HCT116 (cell line): ENCODE measurements around the gene NAV3. TPM values are rescaled to one million over a fixed set of nuclear protein-coding genes. Genes with fewer than 3 reads are reported as not detected.

Source experiments
- ATAC-seq: fragments of 200-7000 bp; cut with Tn5 transposase; 2 replicates; pipeline ENCODE4 v1.9.1; 2020; ENCODE audit warnings: mild to moderate bottlenecking, moderate library complexity
- BruUV-seq: library from RNA; stranded (reverse); fragments of 400-500 nt; replicated peaks from 2 replicates; lab custom pipeline; 2021; lab: Mats Ljungman, UMichigan
- CTCF ChIA-PET: fragments of 300-600 bp; sonication (Branson Sonifier 250); formaldehyde crosslinking; loops from one replicate; lab custom pipeline; 2021; ENCODE audit warnings: antibody characterized with exemption; lab: Charles Lee
- POLR2A ChIA-PET: fragments of 300-600, 350-600 bp; sonication (Branson Sonifier 250); formaldehyde crosslinking; loops from one replicate; lab custom pipeline; 2021; ENCODE audit warnings: antibody characterized with exemption; lab: Charles Lee
- RAD21 ChIA-PET, 2 experiments: fragments of 300-600 bp; sonication (Branson Sonifier 250); formaldehyde crosslinking; loops; one replicate each; lab custom pipeline; 2023; ENCODE audit warnings: low total read pairs in 2 of 2; ENCODE audit not compliant: uncharacterized antibody in 2 of 2, unreplicated experiment in 2 of 2, low non-redundant PET in 1 of 2; lab: Charles Lee
- DNase-seq: peaks from one replicate; pipeline ENCODE4 v3.0.0-alpha.2; 2010; ENCODE audit warnings: low read depth, low spot score
- H2AFZ ChIP-seq: fragments of 200-600 bp; shearing (Covaris generic), sonication (generic); 2 replicates; pipeline ENCODE4 v1.6.1; 2017; ENCODE audit warnings: low read depth, mixed run types, mixed read lengths, antibody characterized with exemption, low read length; ENCODE audit not compliant: poor library complexity, severe bottlenecking
- H3K27ac ChIP-seq: 2 replicates; pipeline ENCODE4 v1.5.1; 2012; ENCODE audit warnings: low read depth, low read length
- H3K27me3 ChIP-seq: fragments of 200-600 bp; sonication (generic); 2 replicates; pipeline ENCODE4 v1.6.1; 2016; ENCODE audit warnings: mixed run types, low read length, mixed read lengths; ENCODE audit not compliant: insufficient read depth
- H3K36me3 ChIP-seq, 2 experiments: fragments of 200-500 bp in 1 of 2; fragments of 200-600 bp in 1 of 2; sonication (Bioruptor generic) in 1 of 2; sonication (generic) in 1 of 2; 2 replicates each; pipeline versions ENCODE4 v1.5.1 to v1.6.1; 2014 to 2016; ENCODE audit warnings: low read length in 2 of 2, inconsistent platforms in 1 of 2, mixed read lengths in 1 of 2, mixed run types in 1 of 2; ENCODE audit not compliant: insufficient read depth in 2 of 2, control insufficient read depth in 1 of 2
- H3K4me1 ChIP-seq, 2 experiments: fragments of 200-600 bp in 1 of 2; sonication (generic) in 1 of 2; 2 replicates each; pipeline versions ENCODE4 v1.5.1 to v1.6.1; 2012 to 2017; ENCODE audit warnings: low read length in 2 of 2, inconsistent platforms in 1 of 2, mild to moderate bottlenecking in 1 of 2, mixed read lengths in 1 of 2, mixed run types in 1 of 2, moderate library complexity in 1 of 2; ENCODE audit not compliant: insufficient read depth in 2 of 2, control insufficient read depth in 1 of 2
- H3K4me2 ChIP-seq: fragments of 200-600 bp; sonication (generic); 2 replicates; pipeline ENCODE4 v1.6.1; 2017; ENCODE audit warnings: mixed run types, low read length, mixed read lengths
- H3K4me3 ChIP-seq, 2 experiments: fragments of 200-600 bp in 1 of 2; sonication (generic) in 1 of 2; replicated peaks in 1 of 2; 2 replicates each; pipeline ENCODE4 v1.5.1; 2011 to 2016; ENCODE audit warnings: low read length in 2 of 2, control low read depth in 1 of 2, low read depth in 1 of 2, mild to moderate bottlenecking in 1 of 2, mixed read lengths in 1 of 2, mixed run types in 1 of 2
- H3K79me2 ChIP-seq: fragments of 200-600 bp; sonication (generic); 2 replicates; pipeline ENCODE4 v1.6.1; 2017; ENCODE audit warnings: mild to moderate bottlenecking, mixed run types, low read length, moderate library complexity, mixed read lengths; ENCODE audit not compliant: insufficient read depth
- H3K9ac ChIP-seq: fragments of 200-600 bp; sonication (generic); 2 replicates; pipeline ENCODE4 v1.6.1; 2016; ENCODE audit warnings: low read length, mixed read lengths
- H3K9me2 ChIP-seq: fragments of 200-600 bp; sonication (generic), shearing (Covaris generic); 2 replicates; pipeline ENCODE4 v1.6.1; 2017; ENCODE audit warnings: mixed run types, mild to moderate bottlenecking, moderate library complexity; ENCODE audit not compliant: insufficient read depth
- H3K9me3 ChIP-seq, 2 experiments: fragments of 200-500 bp in 1 of 2; fragments of 200-600 bp in 1 of 2; sonication (Bioruptor generic) in 1 of 2; sonication (generic) in 1 of 2; 2 replicates each; pipeline ENCODE4 v1.6.1; 2014 to 2017; ENCODE audit warnings: low read length in 2 of 2, mixed read lengths in 2 of 2, inconsistent platforms in 1 of 2, low read depth in 1 of 2, mild to moderate bottlenecking in 1 of 2, mixed run types in 1 of 2, moderate library complexity in 1 of 2; ENCODE audit not compliant: control insufficient read depth in 1 of 2, insufficient read depth in 1 of 2
- H4K20me1 ChIP-seq: fragments of 200-600 bp; sonication (generic), shearing (Covaris generic); 2 replicates; pipeline ENCODE4 v1.6.1; 2017; ENCODE audit warnings: mixed run types, mild to moderate bottlenecking, moderate library complexity; ENCODE audit not compliant: insufficient read depth
- CBX3 ChIP-seq: IDR thresholded peaks from 2 replicates; pipeline ENCODE4 v1.6.1; 2012; ENCODE audit warnings: low read depth
- CEBPB ChIP-seq: IDR thresholded peaks from 2 replicates; pipeline ENCODE4 v1.6.1; 2012; ENCODE audit warnings: low read depth
- ELF1 ChIP-seq: IDR thresholded peaks from 2 replicates; pipeline ENCODE4 v1.6.1; 2012; ENCODE audit warnings: low read depth, borderline replicate concordance
- EZH2 ChIP-seq: fragments of 200-600 bp; sonication (generic); IDR thresholded peaks from 2 replicates; pipeline ENCODE4 v1.6.1; 2017; ENCODE audit warnings: antibody characterized with exemption, mixed run types
- FOSL1 ChIP-seq: IDR thresholded peaks from 2 replicates; pipeline ENCODE4 v1.6.1; 2012; ENCODE audit warnings: low read depth
- POLR2AphosphoS5 ChIP-seq: IDR thresholded peaks from 2 replicates; pipeline ENCODE4 v1.6.1; 2011; ENCODE audit warnings: mild to moderate bottlenecking, low read depth, low read length, moderate library complexity
- RAD21 ChIP-seq: IDR thresholded peaks from 2 replicates; pipeline ENCODE4 v1.6.1; 2012; ENCODE audit warnings: low read depth, mild to moderate bottlenecking
- SRF ChIP-seq: IDR thresholded peaks from 2 replicates; pipeline ENCODE4 v1.6.1; 2012; ENCODE audit warnings: low read depth
- YY1 ChIP-seq: IDR thresholded peaks from 2 replicates; pipeline ENCODE4 v1.6.1; 2011; ENCODE audit warnings: low read length, low read depth, moderate library complexity, mild to moderate bottlenecking; ENCODE audit not compliant: insufficient replicate concordance; ENCODE audit errors: extremely low read depth
- ZFX ChIP-seq: fragments of 450-650 bp; IDR thresholded peaks from 2 replicates; pipeline ENCODE4 v1.6.1; 2017
- intact Hi-C: fragments of 100-400 bp; cut with micrococcal nuclease; formaldehyde crosslinking; loops from 2 replicates; pipeline ENCODE4 v1.10.0; 2022
- total RNA-seq: library from RNA; stranded (reverse); gene quantifications from one replicate; pipeline ENCODE4 v1.2.1, GENCODE V29; 2021; ENCODE audit not compliant: unreplicated experiment
- TF ChIP-seq, protein P1 (sequence below), 3 experiments: fragments of 200-600 bp in 1 of 3; sonication (generic) in 1 of 3; IDR thresholded peaks in 2 of 3; conservative IDR thresholded peaks in 1 of 3; 2 replicates each; pipeline ENCODE4 v1.5.1; 2012 to 2017; ENCODE audit warnings: low read depth in 2 of 3, low read length in 2 of 3, antibody characterized with exemption in 1 of 3, borderline replicate concordance in 1 of 3, control low read depth in 1 of 3, mild to moderate bottlenecking in 1 of 3, mixed read lengths in 1 of 3, mixed run types in 1 of 3, moderate library complexity in 1 of 3; ENCODE audit not compliant: insufficient read depth in 1 of 3

Gene NAV3
- total RNA-seq, 1 experiment from 2014 or later = 7.8 TPM

GRCh38 chr12:77925536-77926108 is 94.9 kb downstream of the NAV3 start (continued):
- no peak for TF ChIP-seq FOSL1
- no peak for TF ChIP-seq CEBPB
- no peak for TF ChIP-seq ZFX
- TF ChIP-seq SRF = no peak

DNA sequence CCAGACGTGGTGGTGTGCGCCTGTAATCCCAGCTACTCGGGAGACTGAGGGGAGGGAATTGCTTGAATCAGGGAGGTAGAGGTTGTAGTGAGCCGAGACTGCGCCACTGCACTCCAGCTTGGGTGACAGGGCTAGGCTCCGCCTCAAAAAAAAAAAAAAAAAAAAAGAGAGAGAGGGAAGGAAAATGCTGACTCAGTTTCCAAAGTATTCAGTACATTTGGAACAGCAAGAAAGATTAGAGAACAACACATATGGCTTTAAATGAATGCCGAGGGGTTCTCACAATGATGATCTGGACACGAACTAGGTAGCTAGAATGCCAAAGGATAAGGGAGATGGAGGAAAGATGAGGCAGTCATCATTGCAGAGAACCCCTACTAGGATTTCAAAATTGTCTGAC is 97.4 kb downstream of the NAV3 start:
- ChIA-PET CTCF (interaction anchor here (1.0 to 3.4 kb wide), 4 partner anchors 14 to 243 kb away, joined by 3 to 41 read pairs (median 10); no protein-coding TSS in a partner anchor), POLR2A (no interaction called here), RAD21 (no interaction called here)
- H3K27me3 ChIP-seq = no peaks in the 10 kb centered on the region
- H3K4me1 ChIP-seq = peaks cover 7 to 8% of the 10 kb centered on the region in 2 experiments; a peak in 3 of 4 replicates
- peak overlapping the region; percentile 70 for H2AFZ ChIP-seq
- no peaks in the 10 kb centered on the region for H3K9me3 ChIP-seq
- H3K4me2 ChIP-seq = no peak overlapping the region
- H3K36me3 ChIP-seq = no peaks in the 10 kb centered on the region
- H3K79me2 ChIP-seq = no peaks in the 10 kb centered on the region
- H3K4me3 ChIP-seq = no peak overlapping the region
- ATAC-seq (no peak), DNase-seq (no peak)
- no TSS peak for BruUV-seq
- no peak overlapping the region for H3K9ac ChIP-seq
- no peak for TF ChIP-seq YY1
- intact Hi-C loops = no loop called here
- no peak overlapping the region for H3K27ac ChIP-seq
- no peaks in the 10 kb centered on the region for H3K9me2 ChIP-seq
- no peaks in the 10 kb centered on the region for H4K20me1 ChIP-seq

DNA sequence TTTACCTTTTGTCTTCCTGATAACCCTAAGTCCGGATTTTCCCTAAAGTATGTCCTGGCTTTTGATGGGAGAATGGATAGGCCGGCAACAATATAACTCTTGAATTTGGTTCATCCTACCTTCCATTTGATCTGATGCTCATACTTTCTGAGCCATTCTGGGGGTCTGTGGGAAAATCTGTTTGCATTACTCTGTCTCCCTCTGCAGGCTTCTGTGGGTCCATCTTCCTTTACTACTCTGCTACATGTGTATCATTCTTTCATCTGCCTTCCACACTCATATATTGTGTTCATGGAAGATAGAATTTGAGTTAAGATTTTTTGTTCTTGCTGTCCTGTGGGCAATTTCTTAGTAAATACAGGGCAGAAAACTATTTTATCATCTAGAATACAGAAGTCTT is 101.5 kb downstream of the NAV3 start:
- H3K27ac ChIP-seq = no peak overlapping the region
- H3K79me2 ChIP-seq = no peaks in the 10 kb centered on the region
- no peaks in the 10 kb centered on the region for H3K9me3 ChIP-seq
- RAD21 ChIA-PET = no interaction called here
- TF ChIP-seq EZH2 (no peak), RAD21 (peak; percentile 47), ELF1 (no peak), CBX3 (no peak), POLR2AphosphoS5 (no peak)
- TF ChIP-seq, protein P1, sequence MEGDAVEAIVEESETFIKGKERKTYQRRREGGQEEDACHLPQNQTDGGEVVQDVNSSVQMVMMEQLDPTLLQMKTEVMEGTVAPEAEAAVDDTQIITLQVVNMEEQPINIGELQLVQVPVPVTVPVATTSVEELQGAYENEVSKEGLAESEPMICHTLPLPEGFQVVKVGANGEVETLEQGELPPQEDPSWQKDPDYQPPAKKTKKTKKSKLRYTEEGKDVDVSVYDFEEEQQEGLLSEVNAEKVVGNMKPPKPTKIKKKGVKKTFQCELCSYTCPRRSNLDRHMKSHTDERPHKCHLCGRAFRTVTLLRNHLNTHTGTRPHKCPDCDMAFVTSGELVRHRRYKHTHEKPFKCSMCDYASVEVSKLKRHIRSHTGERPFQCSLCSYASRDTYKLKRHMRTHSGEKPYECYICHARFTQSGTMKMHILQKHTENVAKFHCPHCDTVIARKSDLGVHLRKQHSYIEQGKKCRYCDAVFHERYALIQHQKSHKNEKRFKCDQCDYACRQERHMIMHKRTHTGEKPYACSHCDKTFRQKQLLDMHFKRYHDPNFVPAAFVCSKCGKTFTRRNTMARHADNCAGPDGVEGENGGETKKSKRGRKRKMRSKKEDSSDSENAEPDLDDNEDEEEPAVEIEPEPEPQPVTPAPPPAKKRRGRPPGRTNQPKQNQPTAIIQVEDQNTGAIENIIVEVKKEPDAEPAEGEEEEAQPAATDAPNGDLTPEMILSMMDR (IDR thresholded peaks at IDR 0.05 in 2 of 3, conservative IDR thresholded peaks at IDR 0.05 in 1 of 3; ENCODE audit: borderline replicate concordance in 1 of 3, insufficient read depth in 1 of 3, low read depth in 2 of 3, low read length in 2 of 3) = peak; percentile 16 to 58 (median 47); a peak in 3 of 6 replicates
- H3K4me2 ChIP-seq = no peak overlapping the region
- ATAC-seq (peak; percentile 80), DNase-seq (no peak)
- H3K9me2 ChIP-seq = no peaks in the 10 kb centered on the region
- H3K4me1 ChIP-seq = no peaks in the 10 kb centered on the region
- no TSS peak for BruUV-seq
- no peak overlapping the region for H3K9ac ChIP-seq
- H3K36me3 ChIP-seq = no peaks in the 10 kb centered on the region
- no peak overlapping the region for H3K4me3 ChIP-seq
- CTCF ChIA-PET = interaction anchor here (1.0 kb wide), 1 partner anchor 8 kb away, joined by 3 read pairs; no protein-coding TSS in a partner anchor
- POLR2A ChIA-PET = no interaction called here
- intact Hi-C loops = loop anchor here (10.0 kb wide), 1 partner anchor 867 kb away; the partner anchor contains the start of gene E2F7
- no peaks in the 10 kb centered on the region for H3K27me3 ChIP-seq
- H2AFZ ChIP-seq = peak overlapping the region; percentile 69
- H4K20me1 ChIP-seq = no peaks in the 10 kb centered on the region
